HEK293 (cell line): Measurements from ENCODE around the gene ATP2A2.

ENCODE experiments used
- CTCF ChIA-PET: fragments of 350-600 bp; formaldehyde crosslinking; extraction: SDS; loops from one replicate; lab custom pipeline; 2021; ENCODE audit warnings: antibody characterized with exemption; lab: Yijun Ruan, JAX
- POLR2A ChIA-PET: fragments of 300-600 bp; formaldehyde crosslinking; extraction: SDS; loops from one replicate; lab custom pipeline; 2020; ENCODE audit warnings: antibody characterized with exemption, inconsistent platforms; lab: Yijun Ruan, JAX
- H3K27ac ChIP-seq: fragments of 200-500 bp; sonication (Bioruptor generic); 2 replicates; pipeline ENCODE4 v1.5.1; 2014; ENCODE audit warnings: low read depth, low read length, control low read depth, inconsistent platforms; ENCODE audit errors: extremely low read depth
- H3K36me3 ChIP-seq, 2 experiments: fragments of 200-500 bp in 1 of 2; sonication (Bioruptor generic) in 1 of 2; 1 replicate in 1 of 2; 2 replicates in 1 of 2; pipeline ENCODE4 v1.5.1; 2014 to 2017; ENCODE audit warnings: inconsistent platforms in 2 of 2, low read length in 2 of 2; ENCODE audit not compliant: control insufficient read depth in 2 of 2, insufficient read depth in 1 of 2
- H3K4me1 ChIP-seq: fragments of 200-500 bp; sonication (Bioruptor generic); 2 replicates; pipeline ENCODE4 v1.5.1; 2014; ENCODE audit warnings: mild to moderate bottlenecking, low read length, inconsistent platforms; ENCODE audit not compliant: control insufficient read depth, insufficient read depth
- H3K4me3 ChIP-seq: 2 replicates; pipeline ENCODE4 v1.5.1; 2011; ENCODE audit warnings: low read depth, mild to moderate bottlenecking, control low read depth, low read length, moderate library complexity
- H3K9me3 ChIP-seq: fragments of 200-500 bp; sonication (Bioruptor generic); 2 replicates; pipeline ENCODE4 v1.5.1; 2014; ENCODE audit warnings: low read depth, low read length, inconsistent platforms; ENCODE audit not compliant: control insufficient read depth, insufficient read depth
- ATF2 ChIP-seq: fragments of 450-650 bp; formaldehyde crosslinking; IDR thresholded peaks from 2 replicates; pipeline ENCODE4 v1.5.1; 2016; ENCODE audit warnings: missing biosample characterization, missing genetic modification characterization, low read depth
- FEZF1 ChIP-seq: fragments of 450-650 bp; formaldehyde crosslinking; IDR thresholded peaks from 2 replicates; pipeline ENCODE4 v1.5.1; 2016; ENCODE audit warnings: missing biosample characterization, missing genetic modification characterization
- KLF7 ChIP-seq: fragments of 450-650 bp; formaldehyde crosslinking; IDR thresholded peaks from 2 replicates; pipeline ENCODE4 v1.5.1; 2016; ENCODE audit warnings: missing biosample characterization, missing genetic modification characterization, borderline replicate concordance
- ZBTB8A ChIP-seq: fragments of 450-650 bp; formaldehyde crosslinking; IDR thresholded peaks from 2 replicates; pipeline ENCODE4 v1.5.1; 2016; ENCODE audit warnings: missing biosample characterization, missing genetic modification characterization
- ZNF18 ChIP-seq: fragments of 450-650 bp; formaldehyde crosslinking; IDR thresholded peaks from 2 replicates; pipeline ENCODE4 v1.5.1; 2016; ENCODE audit warnings: missing biosample characterization, missing genetic modification characterization
- ZNF211 ChIP-seq: fragments of 450-650 bp; formaldehyde crosslinking; IDR thresholded peaks from 2 replicates; pipeline ENCODE4 v1.5.1; 2016; ENCODE audit warnings: low read depth, missing biosample characterization, missing genetic modification characterization
- ZNF366 ChIP-seq: fragments of 450-650 bp; formaldehyde crosslinking; conservative IDR thresholded peaks from 2 replicates; pipeline ENCODE4 v1.5.1; 2016; ENCODE audit warnings: missing biosample characterization, missing genetic modification characterization
- ZNF449 ChIP-seq: fragments of 450-650 bp; formaldehyde crosslinking; IDR thresholded peaks from 2 replicates; pipeline ENCODE4 v1.5.1; 2017; ENCODE audit warnings: missing biosample characterization, mild to moderate bottlenecking, missing genetic modification characterization, moderate library complexity
- ZNF501 ChIP-seq: fragments of 450-650 bp; formaldehyde crosslinking; IDR thresholded peaks from 2 replicates; pipeline ENCODE4 v1.5.1; 2016; ENCODE audit warnings: missing biosample characterization, missing genetic modification characterization
- ZNF654 ChIP-seq: fragments of 450-650 bp; formaldehyde crosslinking; IDR thresholded peaks from 2 replicates; pipeline ENCODE4 v1.5.1; 2016; ENCODE audit warnings: low read depth, missing biosample characterization, missing genetic modification characterization
- ZNF660 ChIP-seq: fragments of 450-650 bp; IDR thresholded peaks from 2 replicates; pipeline ENCODE4 v1.5.1; 2018; ENCODE audit warnings: missing biosample characterization, mild to moderate bottlenecking, missing genetic modification characterization
- ZNF791 ChIP-seq: fragments of 450-650 bp; formaldehyde crosslinking; IDR thresholded peaks from 2 replicates; pipeline ENCODE4 v1.5.1; 2016; ENCODE audit warnings: missing biosample characterization, missing genetic modification characterization
- ZSCAN30 ChIP-seq: fragments of 450-650 bp; IDR thresholded peaks from 2 replicates; pipeline ENCODE4 v1.5.1; 2018; ENCODE audit warnings: missing biosample characterization, mild to moderate bottlenecking, missing genetic modification characterization, moderate library complexity
- TF ChIP-seq, protein P1 (sequence below): fragments of 450-650 bp; formaldehyde crosslinking; IDR thresholded peaks from 2 replicates; pipeline ENCODE4 v1.5.1; 2017; ENCODE audit warnings: missing biosample characterization, missing genetic modification characterization
- TF ChIP-seq, protein P2 (sequence below): fragments of 450-650 bp; formaldehyde crosslinking; IDR thresholded peaks from 2 replicates; pipeline ENCODE4 v1.5.1; 2016; ENCODE audit warnings: missing biosample characterization, missing genetic modification characterization

The ATP2A2 gene

GRCh38 chr12:110287986-110288385, 6.9 kb downstream of the ATP2A2 start:
- Histone ChIP-seq H3K27ac (0 out of 2 replicates have a peak overlapping the region, but pooled peaks have one; percentile 1), H3K4me3 (no peak overlapping the region), H3K9me3 (no peaks in the 10 kb centered on the region), H3K36me3 (peaks cover 61 to 92% of the 10 kb centered on the region in 2 experiments), H3K4me1 (peaks cover 18% of the 10 kb centered on the region)
- ChIA-PET POLR2A (interaction anchor here (0.6 to 0.9 kb wide), 4 partner anchors 37 to 858 kb away, joined by 3 to 5 read pairs (median 4); no protein-coding TSS in a partner anchor), CTCF (no interaction called here)
- peak; percentile 13; the same call in 1 of the 2 replicates for TF ChIP-seq ZBTB8A
- TF ChIP-seq ZNF449: no peak
- TF ChIP-seq, all 188 proteins: peak for 1

GRCh38 chr12:110289044-110289710, 8.1 kb downstream of the ATP2A2 start:
- Histone ChIP-seq H3K4me3 (no peak overlapping the region), H3K27ac (no peak overlapping the region), H3K36me3 (peaks cover 72 to 90% of the 10 kb centered on the region in 2 experiments), H3K9me3 (no peaks in the 10 kb centered on the region), H3K4me1 (peaks cover 17% of the 10 kb centered on the region)
- POLR2A ChIA-PET: interaction anchor here (0.6 to 1.2 kb wide), 2 partner anchors 86 to 142 kb away, joined by 3 read pairs; no protein-coding TSS in a partner anchor
- no peak for TF ChIP-seq ZNF791 (tag by site-specific recombination)
- TF ChIP-seq KLF7 (tag by site-specific recombination): no peak
- 0 out of 2 replicates have a peak, but pooled peaks have one; percentile 2 for TF ChIP-seq ZNF366
- no peak for TF ChIP-seq ZNF211
- peak; percentile 79 for TF ChIP-seq FEZF1 (tag by site-specific recombination)
- TF ChIP-seq ZNF18 (tag by site-specific recombination): peak; percentile 97
- TF ChIP-seq, protein P1, sequence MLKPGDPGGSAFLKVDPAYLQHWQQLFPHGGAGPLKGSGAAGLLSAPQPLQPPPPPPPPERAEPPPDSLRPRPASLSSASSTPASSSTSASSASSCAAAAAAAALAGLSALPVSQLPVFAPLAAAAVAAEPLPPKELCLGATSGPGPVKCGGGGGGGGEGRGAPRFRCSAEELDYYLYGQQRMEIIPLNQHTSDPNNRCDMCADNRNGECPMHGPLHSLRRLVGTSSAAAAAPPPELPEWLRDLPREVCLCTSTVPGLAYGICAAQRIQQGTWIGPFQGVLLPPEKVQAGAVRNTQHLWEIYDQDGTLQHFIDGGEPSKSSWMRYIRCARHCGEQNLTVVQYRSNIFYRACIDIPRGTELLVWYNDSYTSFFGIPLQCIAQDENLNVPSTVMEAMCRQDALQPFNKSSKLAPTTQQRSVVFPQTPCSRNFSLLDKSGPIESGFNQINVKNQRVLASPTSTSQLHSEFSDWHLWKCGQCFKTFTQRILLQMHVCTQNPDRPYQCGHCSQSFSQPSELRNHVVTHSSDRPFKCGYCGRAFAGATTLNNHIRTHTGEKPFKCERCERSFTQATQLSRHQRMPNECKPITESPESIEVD: peak; percentile 79
- TF ChIP-seq ZSCAN30: peak; percentile 38; the same call in 1 of the 2 replicates
- TF ChIP-seq ATF2 (tag by site-specific recombination): no peak
- TF ChIP-seq ZNF654: no peak
- TF ChIP-seq, protein P2, sequence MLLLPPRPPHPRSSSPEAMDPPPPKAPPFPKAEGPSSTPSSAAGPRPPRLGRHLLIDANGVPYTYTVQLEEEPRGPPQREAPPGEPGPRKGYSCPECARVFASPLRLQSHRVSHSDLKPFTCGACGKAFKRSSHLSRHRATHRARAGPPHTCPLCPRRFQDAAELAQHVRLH (tag by site-specific recombination): 0 out of 2 replicates have a peak, but pooled peaks have one; percentile 13
- no peak for TF ChIP-seq ZNF660 (tag by site-specific recombination)
- TF ChIP-seq ZNF501 (tag by site-specific recombination): no peak
- CTCF ChIA-PET: interaction anchor here (0.6 to 1.0 kb wide), 3 partner anchors 33 to 248 kb away, joined by 3 to 4 read pairs (median 3); no protein-coding TSS in a partner anchor
